NCI-H82 treated with DMSO at 0.1 percent for 48 hours (cell line): ENCODE results near the gene NREP.

ENCODE experiments used
- DNase-seq: peaks from one replicate; lab custom pipeline; 2025; ENCODE audit not compliant: unreplicated experiment; lab: John Stamatoyannopoulos, UW

Gene NREP

DNA sequence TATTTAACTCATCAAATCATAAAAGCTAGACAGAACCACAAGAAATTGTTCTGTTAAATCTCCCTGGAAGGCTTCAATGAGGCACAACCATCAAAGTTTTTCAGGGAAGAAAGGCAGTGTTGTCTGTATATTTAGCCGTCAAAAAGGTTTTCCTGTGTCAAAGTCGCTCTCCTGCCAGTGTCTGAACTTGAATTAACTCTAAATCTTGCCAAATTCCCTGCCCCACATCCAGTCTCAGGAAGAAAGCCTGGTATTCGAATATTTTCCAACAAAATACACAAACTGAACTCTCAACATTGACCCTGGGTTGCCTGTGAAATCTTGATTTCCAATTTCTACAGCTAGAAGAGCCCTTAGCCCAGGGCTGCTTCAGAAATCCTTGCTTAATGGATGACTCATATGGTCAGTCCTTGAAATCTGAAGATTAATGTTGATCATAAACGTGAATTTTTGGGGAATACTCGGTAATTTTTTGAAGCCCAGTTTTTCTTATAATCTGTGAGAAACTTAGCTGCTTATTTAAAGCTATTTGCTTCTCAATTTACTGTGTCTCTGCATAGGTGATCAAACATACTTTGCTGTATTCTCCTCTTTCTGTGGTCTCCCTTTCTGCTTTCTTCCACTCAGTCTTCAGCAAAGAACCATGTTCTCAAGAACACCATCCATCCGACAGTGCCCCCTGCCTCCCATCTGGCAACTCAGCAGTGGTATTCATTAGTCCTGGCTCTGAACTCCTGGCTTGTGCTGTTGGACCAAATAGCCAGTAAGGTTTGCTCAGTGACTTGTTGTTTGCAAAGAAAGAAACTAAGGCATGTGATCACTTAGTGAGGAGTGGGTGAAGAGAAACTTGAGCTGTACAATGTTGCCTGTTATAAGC lies 58.9 kb downstream of the NREP start:
- DNase-seq = no peak

GRCh38 chr5:111697215-111697614 lies 59.8 kb downstream of the NREP start:
- peak; percentile 34 for DNase-seq

GRCh38 chr5:111695991-111696390 lies 61.0 kb downstream of the NREP start:
- no peak for DNase-seq

GRCh38 chr5:111694133-111694532 lies 62.9 kb downstream of the NREP start:
- DNase-seq = no peak

DNA sequence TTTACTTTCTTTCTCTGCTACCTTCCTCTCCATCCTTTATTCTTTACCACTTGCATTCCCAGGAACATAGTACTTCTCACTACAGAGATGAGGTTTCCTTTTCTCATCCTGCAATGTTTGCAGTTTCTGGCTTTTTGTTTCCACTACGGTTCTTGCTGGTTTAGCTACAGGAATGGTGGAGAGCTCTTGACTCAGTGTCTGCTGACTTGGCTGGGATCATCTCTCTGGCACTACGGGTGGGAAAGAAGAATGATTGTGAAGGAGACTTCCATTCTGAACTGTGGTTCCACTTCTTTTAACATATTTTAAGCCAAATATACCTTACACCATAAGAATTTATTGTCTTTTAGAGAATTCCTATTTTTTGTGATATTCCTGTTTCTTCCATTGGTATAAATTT lies 65.1 kb downstream of the NREP start:
- DNase-seq = no peak

DNA sequence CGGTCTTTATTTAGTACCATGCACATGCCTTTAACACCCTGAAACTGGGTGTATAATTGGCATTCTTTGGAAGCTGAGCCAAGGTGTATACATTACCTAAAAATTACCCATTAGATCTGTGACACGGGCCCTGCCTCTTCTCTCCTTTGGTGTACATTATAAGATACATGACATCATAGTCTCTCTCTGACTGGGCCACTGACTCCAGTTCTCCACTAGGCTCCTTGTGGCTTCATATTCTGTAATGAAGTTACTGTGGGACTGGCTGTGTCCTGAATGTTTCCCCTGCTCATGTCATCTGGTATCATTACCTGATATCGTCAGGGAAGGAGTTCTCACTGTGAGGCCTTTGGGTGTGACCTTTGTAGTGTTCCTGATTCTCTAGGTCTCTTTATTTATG lies 65.5 kb downstream of the NREP start:
- no peak for DNase-seq

GRCh38 chr5:111689357-111689935 lies 67.5 kb downstream of the NREP start:
- DNase-seq = no peak

DNA sequence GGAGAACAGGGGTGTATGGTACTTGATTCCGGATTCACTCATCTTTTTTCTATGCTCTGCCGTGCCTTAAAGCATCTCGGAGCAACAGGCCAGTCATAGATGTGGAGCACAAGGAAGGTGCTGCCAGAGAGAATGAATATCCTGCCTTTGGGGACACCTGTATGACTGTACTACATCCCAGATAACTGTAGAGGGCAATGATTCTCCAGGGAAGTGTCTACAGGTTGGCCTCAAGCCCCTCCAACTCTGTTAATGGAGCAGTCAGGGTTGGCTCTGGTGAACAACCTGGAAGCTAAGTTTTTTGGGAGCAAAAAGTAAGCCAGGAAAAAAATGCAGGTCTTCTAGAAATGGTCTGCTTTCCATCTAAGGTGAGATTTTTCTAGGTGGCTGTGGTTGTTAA lies 71.0 kb downstream of the NREP start:
- DNase-seq = peak; percentile 6

GRCh38 chr5:111682641-111683040 lies 74.4 kb downstream of the NREP start:
- no peak for DNase-seq

DNA sequence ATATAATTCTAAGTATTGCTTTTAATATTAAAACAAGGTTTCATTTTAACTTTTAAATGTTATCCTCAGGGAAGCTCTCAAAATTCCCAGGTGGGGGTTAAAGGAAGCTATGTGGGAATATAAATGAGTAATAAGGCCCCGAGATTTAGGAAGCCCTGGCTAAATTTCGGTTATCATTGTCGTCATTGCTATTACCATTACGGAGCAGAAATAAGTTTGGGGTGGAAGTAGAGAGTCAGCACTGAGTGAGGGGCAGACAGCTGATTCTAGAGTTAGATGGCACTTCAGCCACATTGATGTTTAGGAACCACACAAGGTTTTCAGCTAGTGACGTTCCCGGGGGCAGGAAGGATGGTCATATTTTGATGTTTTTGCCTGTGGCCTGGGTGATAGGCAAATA lies 74.9 kb downstream of the NREP start:
- DNase-seq = no peak

- DNase-seq = no peak
These were observed 75.4 kb downstream of the NREP start for GRCh38 chr5:111681414-111682120.

DNA sequence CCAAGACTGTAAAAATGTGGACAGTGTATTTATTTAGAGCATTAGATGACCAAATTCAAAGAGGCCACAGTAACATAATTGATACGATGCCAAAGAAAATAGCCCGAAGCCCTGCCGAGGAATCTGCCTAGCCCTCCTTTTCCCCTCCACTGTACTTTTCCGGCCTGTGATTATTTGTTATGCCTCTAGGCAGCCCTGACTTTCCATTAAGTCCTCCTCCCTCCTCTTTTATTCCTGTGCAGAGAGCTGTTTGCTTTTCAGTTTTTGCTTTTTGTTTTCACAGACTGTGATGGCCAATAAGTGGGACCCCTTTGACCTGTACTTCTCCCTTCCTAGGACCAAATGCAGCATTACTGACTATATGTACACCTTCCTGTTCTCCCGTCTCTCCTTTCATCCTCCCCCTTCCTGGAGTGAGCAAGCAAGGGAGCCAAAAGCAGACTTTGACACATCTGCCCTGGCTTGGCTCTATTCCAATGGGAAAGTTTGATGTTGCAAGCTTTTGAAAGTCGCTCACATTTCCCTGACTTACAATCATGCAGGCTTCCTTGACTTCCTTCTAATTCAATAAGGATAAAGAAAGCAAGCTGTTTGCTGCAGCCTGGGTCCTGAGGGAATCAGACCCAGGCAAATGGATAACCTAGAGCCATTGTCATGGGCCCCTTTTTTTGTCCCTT lies 76.1 kb downstream of the NREP start:
- no peak for DNase-seq

DNA sequence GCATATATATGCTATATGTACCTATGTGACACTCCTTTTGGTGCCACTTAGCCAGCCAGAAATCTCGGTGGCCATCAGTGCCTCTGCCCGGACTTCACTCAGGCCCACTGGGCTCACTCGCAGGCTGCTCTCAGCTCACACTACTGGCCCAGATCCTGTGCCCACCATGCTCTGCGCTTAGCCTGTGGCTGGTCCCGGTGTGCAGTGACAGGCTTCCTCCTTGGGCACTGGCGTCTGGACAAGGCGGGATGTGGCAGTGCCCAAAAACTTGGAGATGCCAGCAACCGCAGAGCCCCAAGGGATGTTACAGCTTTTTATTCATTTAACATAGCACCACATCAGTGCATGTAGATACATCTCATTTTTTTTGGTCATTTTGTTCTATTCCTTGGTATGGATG lies 77.4 kb downstream of the NREP start:
- no peak for DNase-seq
